Keratinocyte (primary cell): ENCODE measurements around the gene LGR6. TPM values are rescaled to one million over a fixed set of nuclear protein-coding genes. Genes with fewer than 3 reads are reported as not detected.

Source experiments
- DNase-seq: peaks from one replicate; pipeline ENCODE4 v3.0.0-alpha.2; 2011; ENCODE audit warnings: low read depth, missing footprints, low spot score
- FAIRE-seq: peaks from 2 replicates; lab custom pipeline; 2011; peaks lifted over from hg19 to GRCh38; lab: Jason Lieb, UNC
- H2AFZ ChIP-seq: 2 replicates; pipeline ENCODE4 v1.6.0; 2012; ENCODE audit warnings: low read length, control low read depth, inconsistent platforms; ENCODE audit not compliant: control insufficient read depth
- H3K27ac ChIP-seq: 2 replicates; pipeline ENCODE4 v1.5.1; 2011; ENCODE audit warnings: low read length; ENCODE audit not compliant: control insufficient read depth, insufficient read depth
- H3K27me3 ChIP-seq: 3 replicates; pipeline ENCODE4 v1.6.0; 2011; ENCODE audit warnings: low read length; ENCODE audit not compliant: control insufficient read depth, insufficient read depth; ENCODE audit errors: extremely low read depth
- H3K36me3 ChIP-seq, 2 experiments: 2 replicates in 1 of 2; 3 replicates in 1 of 2; pipeline ENCODE4 v1.5.1; 2011; ENCODE audit warnings: low read length in 2 of 2, mild to moderate bottlenecking in 1 of 2; ENCODE audit not compliant: control insufficient read depth in 2 of 2, insufficient read depth in 2 of 2; ENCODE audit errors: extremely low read depth in 1 of 2
- H3K4me1 ChIP-seq: 3 replicates; pipeline ENCODE4 v1.5.1; 2011; ENCODE audit warnings: low read length; ENCODE audit not compliant: control insufficient read depth, insufficient read depth; ENCODE audit errors: extremely low read depth
- H3K4me2 ChIP-seq: 3 replicates; pipeline ENCODE4 v1.6.0; 2011; ENCODE audit warnings: low read depth, low read length; ENCODE audit not compliant: control insufficient read depth, insufficient read depth; ENCODE audit errors: extremely low read depth
- H3K4me3 ChIP-seq, 3 experiments: fragments of 200-600 bp in 1 of 3; sonication (generic) in 1 of 3; 2 replicates in 2 of 3; 3 replicates in 1 of 3; pipeline ENCODE4 v1.5.1; 2011 to 2016; ENCODE audit warnings: low read length in 3 of 3, mild to moderate bottlenecking in 3 of 3, control low read depth in 2 of 3, inconsistent platforms in 1 of 3, low read depth in 1 of 3, mixed read lengths in 1 of 3, mixed run types in 1 of 3, moderate library complexity in 1 of 3; ENCODE audit not compliant: control insufficient read depth in 2 of 3, insufficient read depth in 2 of 3; ENCODE audit errors: extremely low read depth in 1 of 3
- H3K79me2 ChIP-seq: 2 replicates; pipeline ENCODE4 v1.6.0; 2012; ENCODE audit warnings: low read length; ENCODE audit not compliant: control insufficient read depth, insufficient read depth
- H3K9ac ChIP-seq: 3 replicates; pipeline ENCODE4 v1.6.0; 2011; ENCODE audit warnings: low read length; ENCODE audit not compliant: control insufficient read depth, insufficient read depth; ENCODE audit errors: extremely low read depth
- H3K9me1 ChIP-seq: 3 replicates; pipeline ENCODE4 v1.6.0; 2011; ENCODE audit warnings: low read length; ENCODE audit not compliant: control insufficient read depth, insufficient read depth; ENCODE audit errors: extremely low read depth
- H3K9me3 ChIP-seq: 2 replicates; pipeline ENCODE4 v1.5.1; 2012; ENCODE audit warnings: low read depth, low read length; ENCODE audit not compliant: control insufficient read depth
- H4K20me1 ChIP-seq: 3 replicates; pipeline ENCODE4 v1.6.0; 2011; ENCODE audit warnings: low read length; ENCODE audit not compliant: control insufficient read depth, insufficient read depth; ENCODE audit errors: extremely low read depth
- EZH2 ChIP-seq: IDR thresholded peaks from one replicate; pipeline ENCODE4 v1.6.1; 2012; ENCODE audit warnings: inconsistent platforms, mild to moderate bottlenecking, low read length, moderate library complexity
- dilution Hi-C: fragments of 300-500 bp; cut with MboI; formaldehyde crosslinking; loops from one replicate; pipeline ENCODE4 v1.7.0; 2020; ENCODE audit warnings: low sequenced_read_pairs; ENCODE audit not compliant: extremely low pct_ligation_motif_present
- polyA plus RNA-seq, 5 experiments: library from polyadenylated mRNA; depleted of rRNA in 3 of 5; stranded (reverse) in 3 of 5; stranded (forward) in 1 of 5; unstranded in 1 of 5; fragments of >200 nt; gene quantifications; 1 replicate in 1 of 5; 2 replicates in 3 of 5; 3 replicates in 1 of 5; pipeline versions ENCODE4 v1.2.1 to v1.2.3, GENCODE V29; 2011 to 2012; ENCODE audit warnings: missing spikeins in 2 of 5, low read depth in 1 of 5, low replicate concordance in 1 of 5
- TF ChIP-seq, protein P1 (sequence below), 3 experiments: IDR thresholded peaks in 1 of 3; conservative IDR thresholded peaks in 1 of 3; optimal IDR thresholded peaks in 1 of 3; 2 replicates in 2 of 3; 3 replicates in 1 of 3; pipeline versions ENCODE3 to v1.5.1; 2011; ENCODE audit warnings: low read length in 3 of 3, mild to moderate bottlenecking in 3 of 3, moderate library complexity in 2 of 3, control low read depth in 1 of 3, inconsistent platforms in 1 of 3; ENCODE audit not compliant: insufficient read depth in 2 of 3; ENCODE audit errors: extremely low read depth in 1 of 3

LGR6 gene
- polyA plus RNA-seq, 1 donor (not counting 4 experiments of a cell fraction or from before 2014, with no cell fraction given), result 0.42 TPM

DNA sequence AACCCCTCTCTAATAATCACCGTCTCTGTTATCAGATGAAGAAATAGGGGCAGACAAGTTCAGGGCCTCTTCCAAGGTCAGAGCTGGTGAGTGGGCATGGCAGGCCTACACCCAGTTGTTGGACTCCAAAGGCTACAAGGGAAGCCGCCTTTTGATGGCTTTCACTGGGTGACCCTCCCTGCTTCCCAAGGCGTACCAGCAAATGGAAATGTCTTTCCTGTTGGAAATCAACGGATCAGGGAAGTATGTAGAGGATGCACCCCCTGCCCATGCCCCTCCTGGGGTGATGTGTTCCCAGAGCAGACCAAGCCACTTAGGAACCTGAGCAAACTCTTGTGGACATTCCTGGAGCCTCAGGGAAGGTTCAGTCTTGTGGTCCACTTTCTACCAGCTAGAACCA lies 47.4 kb downstream of the LGR6 start:
- Histone ChIP-seq H3K79me2 (no peaks in the 10 kb centered on the region), H3K4me3 (no peak overlapping the region)
- dilution Hi-C loops, result no loop called here

DNA sequence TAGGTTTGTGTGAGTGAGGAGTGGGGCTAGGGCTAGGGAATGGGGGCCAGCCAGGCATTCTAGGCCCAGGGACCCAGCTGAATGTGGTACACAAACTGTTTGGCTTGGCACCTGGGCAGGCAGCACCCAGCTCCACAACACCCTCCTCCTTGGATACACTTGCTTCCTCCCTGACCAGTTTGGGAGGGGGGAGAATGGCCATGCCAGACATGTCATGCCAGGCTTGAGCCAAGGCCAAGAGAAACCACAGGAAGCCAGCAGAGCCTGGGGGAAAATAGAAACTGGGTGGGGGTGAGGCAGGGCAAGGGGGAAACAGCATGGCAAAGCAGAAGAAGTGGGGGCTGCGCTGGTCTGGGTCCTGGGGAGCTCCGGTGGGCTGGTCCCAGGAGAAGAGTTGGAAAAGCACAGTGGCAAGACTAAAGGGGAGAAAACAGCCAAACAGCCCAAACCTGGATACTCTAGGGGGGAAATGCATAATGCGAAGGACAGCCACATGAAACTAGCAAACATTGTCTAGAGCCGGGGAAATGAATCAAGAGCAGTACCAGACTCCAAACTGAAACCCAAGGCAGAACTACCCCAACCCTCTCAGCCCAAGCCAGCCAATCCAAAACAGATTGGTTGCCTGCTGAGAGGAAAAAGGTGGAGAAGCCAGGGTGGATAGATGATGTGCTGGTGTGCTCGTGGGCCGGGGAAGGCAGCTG lies 47.9 kb downstream of the LGR6 start:
- Histone ChIP-seq H3K79me2 (no peaks in the 10 kb centered on the region), H3K4me1 (peaks cover 19% of the 10 kb centered on the region), H4K20me1 (no peaks in the 10 kb centered on the region), H3K9me3 (no peaks in the 10 kb centered on the region), H3K9me1 (no peaks in the 10 kb centered on the region), H3K27ac (no peak overlapping the region), H3K9ac (no peak overlapping the region), H3K27me3 (no peaks in the 10 kb centered on the region), H3K36me3 (no peaks in the 10 kb centered on the region), H3K4me2 (no peak overlapping the region), H2AFZ (no peak overlapping the region), H3K4me3 (no peak overlapping the region)
- TF ChIP-seq, protein P1, sequence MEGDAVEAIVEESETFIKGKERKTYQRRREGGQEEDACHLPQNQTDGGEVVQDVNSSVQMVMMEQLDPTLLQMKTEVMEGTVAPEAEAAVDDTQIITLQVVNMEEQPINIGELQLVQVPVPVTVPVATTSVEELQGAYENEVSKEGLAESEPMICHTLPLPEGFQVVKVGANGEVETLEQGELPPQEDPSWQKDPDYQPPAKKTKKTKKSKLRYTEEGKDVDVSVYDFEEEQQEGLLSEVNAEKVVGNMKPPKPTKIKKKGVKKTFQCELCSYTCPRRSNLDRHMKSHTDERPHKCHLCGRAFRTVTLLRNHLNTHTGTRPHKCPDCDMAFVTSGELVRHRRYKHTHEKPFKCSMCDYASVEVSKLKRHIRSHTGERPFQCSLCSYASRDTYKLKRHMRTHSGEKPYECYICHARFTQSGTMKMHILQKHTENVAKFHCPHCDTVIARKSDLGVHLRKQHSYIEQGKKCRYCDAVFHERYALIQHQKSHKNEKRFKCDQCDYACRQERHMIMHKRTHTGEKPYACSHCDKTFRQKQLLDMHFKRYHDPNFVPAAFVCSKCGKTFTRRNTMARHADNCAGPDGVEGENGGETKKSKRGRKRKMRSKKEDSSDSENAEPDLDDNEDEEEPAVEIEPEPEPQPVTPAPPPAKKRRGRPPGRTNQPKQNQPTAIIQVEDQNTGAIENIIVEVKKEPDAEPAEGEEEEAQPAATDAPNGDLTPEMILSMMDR (optimal IDR thresholded peaks at IDR 0.05 in 1 of 3, IDR thresholded peaks at IDR 0.05 in 1 of 3, conservative IDR thresholded peaks at IDR 0.05 in 1 of 3; ENCODE audit: extremely low read depth in 1 of 3, insufficient read depth in 2 of 3, low read length in 3 of 3), result no peak
- no peak for TF ChIP-seq EZH2
- no peak for DNase-seq
- no peak for FAIRE-seq
- dilution Hi-C loops, result no loop called here

More for the DNA sequence above, 47.4 kb downstream of the LGR6 start:
- Histone ChIP-seq H3K4me2 (no peak overlapping the region), H3K9me1 (no peaks in the 10 kb centered on the region), H3K27ac (no peak overlapping the region), H2AFZ (no peak overlapping the region), H3K4me1 (peaks cover 25% of the 10 kb centered on the region), H3K27me3 (no peaks in the 10 kb centered on the region), H4K20me1 (no peaks in the 10 kb centered on the region), H3K9me3 (no peaks in the 10 kb centered on the region), H3K36me3 (no peaks in the 10 kb centered on the region), H3K9ac (no peak overlapping the region)
- TF ChIP-seq, protein P1 (optimal IDR thresholded peaks at IDR 0.05 in 1 of 3, IDR thresholded peaks at IDR 0.05 in 1 of 3, conservative IDR thresholded peaks at IDR 0.05 in 1 of 3; ENCODE audit: extremely low read depth in 1 of 3, insufficient read depth in 2 of 3, low read length in 3 of 3), result no peak
- no peak for TF ChIP-seq EZH2
- DNase-seq, result no peak
- no peak for FAIRE-seq
